Inflammatory macrophage (primary cell): Measurements from ENCODE around the gene OTC.

ENCODE experiments used
- DNase-seq, 2 donors: peaks; one replicate each; pipeline ENCODE4 v3.0.0-alpha.2; 2020 to 2022

OTC gene

GRCh38 chrX:38357747-38358673 is 5.6 kb downstream of the OTC start:
- no peak for DNase-seq

- DNase-seq, result peak; percentile 47 to 58
Observed at GRCh38 chrX:38363046-38363445, 10.6 kb downstream of the OTC start.

- peak; percentile 54 to 55 for DNase-seq
Observed at GRCh38 chrX:38365954-38366353, 13.6 kb downstream of the OTC start.

- DNase-seq, result no peak
Observed at GRCh38 chrX:38368774-38369173, 16.4 kb downstream of the OTC start.

- DNase-seq, result no peak
Observed at GRCh38 chrX:38371641-38372040, 19.2 kb downstream of the OTC start.

GRCh38 chrX:38374431-38374830 is 22.0 kb downstream of the OTC start:
- DNase-seq, result no peak

GRCh38 chrX:38375891-38376290 is 23.5 kb downstream of the OTC start:
- DNase-seq, result peak; percentile 18 to 34

GRCh38 chrX:38376747-38377146 is 24.3 kb downstream of the OTC start:
- DNase-seq, result no peak

- DNase-seq, result peak; percentile 71
Observed at GRCh38 chrX:38379088-38379487, 26.7 kb downstream of the OTC start.

GRCh38 chrX:38382663-38383062 is 30.3 kb downstream of the OTC start:
- no peak for DNase-seq

GRCh38 chrX:38400389-38400910 is 48.0 kb downstream of the OTC start:
- DNase-seq, result no peak

- DNase-seq, result no peak
Observed at GRCh38 chrX:38402118-38402517, 49.7 kb downstream of the OTC start.

GRCh38 chrX:38403834-38404233 is 51.4 kb downstream of the OTC start:
- DNase-seq, result no peak

- no peak for DNase-seq
Observed at GRCh38 chrX:38407126-38407525, 54.7 kb downstream of the OTC start.

- no peak for DNase-seq
Observed at GRCh38 chrX:38409289-38409688, 56.9 kb downstream of the OTC start.

- DNase-seq, result peak; percentile 18 to 19
Observed at GRCh38 chrX:38426785-38427184, 74.4 kb downstream of the OTC start.

- no peak for DNase-seq
Observed at GRCh38 chrX:38431525-38431924, 79.1 kb downstream of the OTC start.

- DNase-seq, result no peak
Observed at GRCh38 chrX:38435130-38435529, 82.7 kb downstream of the OTC start.

- DNase-seq, result no peak
Observed at GRCh38 chrX:38437093-38437492, 84.7 kb downstream of the OTC start.

GRCh38 chrX:38438321-38438720 is 85.9 kb downstream of the OTC start:
- DNase-seq, result no peak

GRCh38 chrX:38452603-38453002 is 100.2 kb downstream of the OTC start:
- DNase-seq, result no peak

- DNase-seq, result no peak
Observed at GRCh38 chrX:38458071-38458470, 105.7 kb downstream of the OTC start.

- no peak for DNase-seq
Observed at GRCh38 chrX:38462257-38462656, 109.9 kb downstream of the OTC start.

GRCh38 chrX:38465686-38466085 is 113.3 kb downstream of the OTC start:
- no peak for DNase-seq
